WERI-Rb-1 (cell line): ENCODE data around the gene SRRM2.
A peak's percentile ranks its signal among the peaks of the same experiment; 100 is the strongest.
"Not testable (repeated sequence)": the region's sequence is repeated elsewhere in the genome, so short reads cannot be mapped to it uniquely, and the experiment has no call there.

ENCODE experiments used
- DNase-seq: peaks from one replicate; pipeline ENCODE4 v3.0.0-alpha.2; 2020
- H3K27ac ChIP-seq: fragments of 250-450 bp; sonication (Bioruptor Pico); 2 replicates; pipeline ENCODE4 v1.5.1; 2020; ENCODE audit warnings: mild to moderate bottlenecking, moderate library complexity
- H3K27me3 ChIP-seq: fragments of 250-450 bp; sonication (Bioruptor Pico); 2 replicates; pipeline ENCODE4 v1.5.1; 2021; ENCODE audit warnings: mild to moderate bottlenecking, low read depth, moderate library complexity; ENCODE audit not compliant: insufficient read depth, severe bottlenecking
- H3K36me3 ChIP-seq: fragments of 250-450 bp; sonication (Bioruptor Pico); 2 replicates; pipeline ENCODE4 v1.5.1; 2020; ENCODE audit warnings: mild to moderate bottlenecking, moderate library complexity
- H3K4me3 ChIP-seq: 2 replicates; pipeline ENCODE4 v1.5.1; 2011; ENCODE audit warnings: low read depth, mild to moderate bottlenecking, control low read depth, low read length
- H3K9me3 ChIP-seq: fragments of 250-450 bp; sonication (Bioruptor Pico); 2 replicates; pipeline ENCODE4 v1.5.1; 2021; ENCODE audit warnings: mild to moderate bottlenecking, moderate library complexity; ENCODE audit not compliant: severe bottlenecking
- CTCF ChIP-seq: IDR thresholded peaks from 2 replicates; pipeline ENCODE4 v1.5.1; 2011; ENCODE audit warnings: low read depth, mild to moderate bottlenecking, control low read depth, inconsistent platforms, low read length

The SRRM2 gene

DNA sequence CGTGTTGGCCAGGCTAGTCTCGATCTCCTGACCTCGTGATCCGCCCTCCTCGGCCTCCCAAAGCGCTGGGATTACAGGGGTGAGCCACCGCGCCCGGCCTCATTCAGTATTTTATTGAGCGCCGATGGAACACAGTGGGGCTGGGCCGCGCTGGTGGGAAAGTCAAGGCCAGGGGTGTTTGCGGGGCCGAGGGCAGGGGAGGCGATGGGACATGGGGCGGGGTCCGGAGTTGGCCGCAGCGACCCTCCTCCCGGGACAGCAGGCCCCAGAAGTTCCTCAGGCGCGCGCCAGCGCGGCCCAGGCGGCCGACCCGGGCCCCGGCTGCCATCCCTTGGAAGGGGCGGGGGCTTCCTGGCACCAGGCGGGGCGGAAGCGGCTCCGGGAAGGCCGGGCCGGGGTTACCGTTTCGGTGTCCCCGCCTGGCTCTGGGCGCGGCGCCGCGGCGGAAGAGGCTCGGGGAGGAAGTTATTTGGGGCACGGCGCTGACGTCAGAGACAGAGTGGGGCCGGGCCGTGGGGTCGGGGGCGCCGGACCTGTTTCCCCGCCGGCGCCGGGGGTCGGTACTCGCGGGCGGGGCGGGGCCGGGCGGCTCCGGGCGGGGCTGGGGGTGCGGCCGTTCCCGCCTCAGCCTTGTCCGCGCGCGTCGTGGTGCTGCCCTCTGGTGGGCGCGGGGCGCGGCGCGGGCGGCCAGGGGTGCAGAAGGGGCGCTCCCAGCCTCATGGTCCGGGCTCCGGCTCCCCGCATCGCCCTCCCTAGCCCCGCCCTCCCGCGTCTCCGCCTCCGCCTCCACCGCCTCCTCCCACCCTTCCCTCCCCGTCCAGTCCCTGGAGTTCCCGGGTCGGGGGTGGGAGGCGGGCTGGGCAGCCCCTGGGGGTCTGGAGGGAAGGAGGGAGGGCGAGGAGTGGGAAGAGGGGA, 31.5 kb upstream of the SRRM2 start:
- H3K36me3 ChIP-seq = no peaks in the 10 kb centered on the region
- no peaks in the 10 kb centered on the region for H3K9me3 ChIP-seq
- peak; percentile 66 for TF ChIP-seq CTCF
- peak overlapping the region; percentile 82 for H3K27ac ChIP-seq
- H3K27me3 ChIP-seq = no peaks in the 10 kb centered on the region
- peak overlapping the region; percentile 67 for H3K4me3 ChIP-seq
- DNase-seq = peak; percentile 91

DNA sequence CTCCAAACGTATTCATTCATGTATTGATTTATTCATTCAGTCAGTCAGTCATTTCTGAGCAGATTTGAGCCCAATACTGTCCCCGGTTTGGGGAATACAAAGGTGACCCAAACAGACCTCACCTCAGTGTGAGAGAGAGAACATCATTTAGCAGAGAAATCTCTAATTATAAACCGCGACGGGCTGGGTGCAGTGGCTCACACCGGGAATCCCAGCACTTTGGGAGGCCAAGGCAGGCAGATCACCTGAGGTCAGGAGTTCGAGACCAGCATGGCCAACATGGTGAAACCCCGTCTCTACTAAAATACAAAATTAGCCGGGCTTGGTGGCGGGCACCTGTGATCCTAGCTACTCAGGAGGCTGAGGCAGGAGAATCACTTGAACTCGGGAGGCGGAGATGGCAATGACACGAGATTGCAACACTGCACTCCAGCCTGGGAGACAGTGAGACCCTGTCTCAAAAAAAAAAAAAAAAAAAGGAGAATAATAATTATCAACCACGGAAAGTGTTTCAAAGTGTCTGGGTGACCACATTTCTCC, 30.7 kb upstream of the SRRM2 start:
- H3K27me3 ChIP-seq, H3K9me3 ChIP-seq, DNase-seq, H3K36me3 ChIP-seq: not testable (repeated sequence)
- Histone ChIP-seq H3K4me3 (peak overlapping the region; percentile 28), H3K27ac (peak overlapping the region; percentile 68)

- no peak for TF ChIP-seq CTCF
- no peaks in the 10 kb centered on the region for H3K36me3 ChIP-seq
- H3K27me3 ChIP-seq = no peaks in the 10 kb centered on the region
- no peaks in the 10 kb centered on the region for H3K9me3 ChIP-seq
- no peak overlapping the region for H3K27ac ChIP-seq
- no peak for DNase-seq
- no peak overlapping the region for H3K4me3 ChIP-seq
These were observed 28.3 kb upstream of the SRRM2 start for GRCh38 chr16:2724088-2724676.

DNA sequence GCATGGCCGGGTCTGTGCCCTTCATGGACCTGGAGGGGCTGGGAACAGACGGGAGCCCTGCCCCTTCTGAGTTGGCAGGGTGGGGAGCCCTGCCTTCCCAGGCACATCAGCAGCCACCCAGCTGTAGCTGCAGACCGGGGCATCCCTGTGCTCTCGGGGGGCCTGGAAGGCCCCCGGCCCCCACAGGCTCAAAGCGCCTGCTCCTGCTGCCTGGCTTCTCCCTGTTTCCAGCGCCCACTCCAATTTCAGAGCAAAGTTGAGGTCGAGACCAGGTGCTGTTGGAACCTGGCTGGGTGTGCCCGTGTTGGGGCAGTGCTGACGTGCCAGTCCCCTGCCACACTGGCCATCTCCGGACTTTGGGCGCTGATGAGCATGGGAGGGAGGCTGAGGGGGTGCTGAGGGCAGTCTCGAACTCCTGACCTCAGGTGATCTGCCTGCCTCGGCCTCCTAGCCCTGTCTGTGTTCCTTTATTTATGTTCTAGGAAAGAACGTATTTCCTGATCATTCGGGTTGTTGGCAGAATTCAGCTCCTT, 27.6 kb upstream of the SRRM2 start:
- DNase-seq = no peak
- H3K4me3 ChIP-seq = no peak overlapping the region
- no peak for TF ChIP-seq CTCF
- H3K27ac ChIP-seq = no peak overlapping the region
- no peaks in the 10 kb centered on the region for H3K9me3 ChIP-seq
- H3K27me3 ChIP-seq = no peaks in the 10 kb centered on the region
- no peaks in the 10 kb centered on the region for H3K36me3 ChIP-seq

DNA sequence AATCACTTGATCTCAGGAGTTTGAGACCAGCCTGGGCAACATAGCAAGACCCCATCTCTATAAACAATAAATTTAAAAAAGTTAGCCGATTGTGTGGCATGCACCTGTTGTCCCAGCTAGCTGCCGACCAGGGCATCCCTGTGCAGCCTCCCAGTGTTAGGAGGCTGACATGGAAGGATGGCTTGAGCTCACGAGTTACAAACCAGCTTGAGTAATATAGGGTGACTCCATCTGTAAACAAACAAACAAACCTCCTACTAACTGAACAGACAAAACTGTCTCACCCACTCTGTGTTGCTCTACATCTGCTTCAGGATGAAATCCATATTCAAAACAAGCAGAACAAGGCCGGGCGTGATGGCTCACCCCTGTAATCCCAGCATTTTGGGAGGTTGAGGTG, 25.5 kb upstream of the SRRM2 start:
- Histone ChIP-seq H3K9me3 (no peaks in the 10 kb centered on the region), H3K36me3 (no peaks in the 10 kb centered on the region), H3K27me3 (no peaks in the 10 kb centered on the region), H3K27ac (no peak overlapping the region), H3K4me3 (no peak overlapping the region)
- TF ChIP-seq CTCF = no peak
- no peak for DNase-seq

- no peak for DNase-seq
- TF ChIP-seq CTCF = no peak
- no peaks in the 10 kb centered on the region for H3K27me3 ChIP-seq
- H3K9me3 ChIP-seq = no peaks in the 10 kb centered on the region
- H3K4me3 ChIP-seq = no peak overlapping the region
- no peaks in the 10 kb centered on the region for H3K36me3 ChIP-seq
- no peak overlapping the region for H3K27ac ChIP-seq
These were observed 24.4 kb upstream of the SRRM2 start for GRCh38 chr16:2728034-2728433.
